Measurements from ENCODE around the gene APBA2.

Gene APBA2

GRCh38 chr15:28912422-28912821, 26.6 kb downstream of the APBA2 start:
- no peaks in the 10 kb centered on the region for H3K36me3 ChIP-seq (replicated peaks; ENCODE audit: low read depth, low read length)
- H3K27me3 ChIP-seq (ENCODE audit: low read depth, low read length) = no peaks in the 10 kb centered on the region
- H3K27ac ChIP-seq (ENCODE audit: low read length) = no peak overlapping the region
- no peak for TF ChIP-seq CTCF (IDR thresholded peaks at IDR 0.05; ENCODE audit: low read depth, low read length)
- peaks cover 33% of the 10 kb centered on the region for H3K4me1 ChIP-seq (ENCODE audit: low read length)
- H2AFZ ChIP-seq (ENCODE audit: low read depth, low read length) = no peak overlapping the region
- no peak overlapping the region for H3K4me2 ChIP-seq (ENCODE audit: low read length)
- H3K9me3 ChIP-seq (ENCODE audit: insufficient read depth, low read length) = no peaks in the 10 kb centered on the region
- no peaks in the 10 kb centered on the region for H3K79me2 ChIP-seq (ENCODE audit: low read length)
- no peaks in the 10 kb centered on the region for H4K20me1 ChIP-seq (ENCODE audit: insufficient read depth, low read length)
- no peak overlapping the region for H3K4me3 ChIP-seq (ENCODE audit: low read length)
- H3K9ac ChIP-seq (ENCODE audit: low read length) = no peak overlapping the region

- Histone ChIP-seq H3K79me2 (ENCODE audit: low read length) (no peaks in the 10 kb centered on the region), H2AFZ (ENCODE audit: low read depth, low read length) (no peak overlapping the region), H3K9ac (ENCODE audit: low read length) (no peak overlapping the region), H4K20me1 (ENCODE audit: insufficient read depth, low read length) (no peaks in the 10 kb centered on the region), H3K4me3 (ENCODE audit: low read length) (no peak overlapping the region), H3K4me1 (ENCODE audit: low read length) (peaks cover 25% of the 10 kb centered on the region), H3K4me2 (ENCODE audit: low read length) (no peak overlapping the region), H3K27me3 (ENCODE audit: low read depth, low read length) (no peaks in the 10 kb centered on the region), H3K36me3 (replicated peaks; ENCODE audit: low read depth, low read length) (no peaks in the 10 kb centered on the region), H3K27ac (ENCODE audit: low read length) (no peak overlapping the region), H3K9me3 (ENCODE audit: insufficient read depth, low read length) (no peaks in the 10 kb centered on the region)
- TF ChIP-seq CTCF (IDR thresholded peaks at IDR 0.05; ENCODE audit: low read depth, low read length) = no peak
- no peak for TF ChIP-seq EZH2phosphoT487 (IDR thresholded peaks at IDR 0.05; ENCODE audit: low read depth)
These were observed 27.5 kb downstream of the APBA2 start for GRCh38 chr15:28913171-28913765.

GRCh38 chr15:28914046-28914445, 28.3 kb downstream of the APBA2 start:
- H3K36me3 ChIP-seq (replicated peaks; ENCODE audit: low read depth, low read length) = no peaks in the 10 kb centered on the region
- H3K4me1 ChIP-seq (ENCODE audit: low read length) = peaks cover 19% of the 10 kb centered on the region
- no peak overlapping the region for H3K4me3 ChIP-seq (ENCODE audit: low read length)
- H3K9ac ChIP-seq (ENCODE audit: low read length) = no peak overlapping the region
- no peaks in the 10 kb centered on the region for H3K79me2 ChIP-seq (ENCODE audit: low read length)
- H3K4me2 ChIP-seq (ENCODE audit: low read length) = no peak overlapping the region
- no peak overlapping the region for H2AFZ ChIP-seq (ENCODE audit: low read depth, low read length)
- no peak overlapping the region for H3K27ac ChIP-seq (ENCODE audit: low read length)
- no peaks in the 10 kb centered on the region for H3K9me3 ChIP-seq (ENCODE audit: insufficient read depth, low read length)
- no peaks in the 10 kb centered on the region for H4K20me1 ChIP-seq (ENCODE audit: insufficient read depth, low read length)
- no peak for TF ChIP-seq CTCF (IDR thresholded peaks at IDR 0.05; ENCODE audit: low read depth, low read length)
- no peak for TF ChIP-seq EZH2phosphoT487 (IDR thresholded peaks at IDR 0.05; ENCODE audit: low read depth)
- H3K27me3 ChIP-seq (ENCODE audit: low read depth, low read length) = no peaks in the 10 kb centered on the region

- H3K4me3 ChIP-seq (ENCODE audit: low read length) = no peak overlapping the region
- no peak overlapping the region for H3K9ac ChIP-seq (ENCODE audit: low read length)
- no peak overlapping the region for H3K27ac ChIP-seq (ENCODE audit: low read length)
- H4K20me1 ChIP-seq (ENCODE audit: insufficient read depth, low read length) = no peaks in the 10 kb centered on the region
- no peaks in the 10 kb centered on the region for H3K36me3 ChIP-seq (replicated peaks; ENCODE audit: low read depth, low read length)
- no peaks in the 10 kb centered on the region for H3K27me3 ChIP-seq (ENCODE audit: low read depth, low read length)
- no peaks in the 10 kb centered on the region for H3K9me3 ChIP-seq (ENCODE audit: insufficient read depth, low read length)
- TF ChIP-seq EZH2phosphoT487 (IDR thresholded peaks at IDR 0.05; ENCODE audit: low read depth) = no peak
- no peak for TF ChIP-seq CTCF (IDR thresholded peaks at IDR 0.05; ENCODE audit: low read depth, low read length)
- H3K4me1 ChIP-seq (ENCODE audit: low read length) = peaks cover 19% of the 10 kb centered on the region
- H3K79me2 ChIP-seq (ENCODE audit: low read length) = no peaks in the 10 kb centered on the region
- no peak overlapping the region for H3K4me2 ChIP-seq (ENCODE audit: low read length)
- no peak overlapping the region for H2AFZ ChIP-seq (ENCODE audit: low read depth, low read length)
These were observed 28.8 kb downstream of the APBA2 start for GRCh38 chr15:28914483-28915023.
